ENCODE data around the gene CSNK1G3. TPM values are rescaled to one million over a fixed set of nuclear protein-coding genes. Genes with fewer than 3 reads are reported as not detected.

CSNK1G3 gene
- total RNA-seq, 1 experiment from 2014 or later, result 48.3 TPM

- H3K79me2 ChIP-seq (ENCODE audit: insufficient read depth, low read length), result no peaks in the 10 kb centered on the region
- no peak overlapping the region for H3K9ac ChIP-seq (ENCODE audit: extremely low read depth, insufficient read length, low read length)
- no peak overlapping the region for H2BK12ac ChIP-seq (ENCODE audit: insufficient read length, low read depth, low read length)
- H3K9me3 ChIP-seq (ENCODE audit: control insufficient read depth, low read depth, low read length), result no peaks in the 10 kb centered on the region
- H2BK120ac ChIP-seq (ENCODE audit: low read depth, low read length, poor library complexity, severe bottlenecking), result no peak overlapping the region
- no peak for DNase-seq
- H3K4me1 ChIP-seq (ENCODE audit: insufficient read depth, low read length), result no peaks in the 10 kb centered on the region
- H3K4me2 ChIP-seq (ENCODE audit: insufficient read depth, insufficient read length, low read length), result no peak overlapping the region
- Mint-ChIP-seq H3K36me3 (ENCODE audit: insufficient read depth in 1 of 3, low read depth in 3 of 3) (no peaks in the 10 kb centered on the region), H3K9me3 (no peaks in the 10 kb centered on the region), H3K27ac (no peak overlapping the region; a peak in 1 of 7 replicates), H3K27me3 (ENCODE audit: low read depth) (no peaks in the 10 kb centered on the region), H3K4me3 (no peak overlapping the region), H3K4me1 (no peaks in the 10 kb centered on the region; a peak in 1 of 4 replicates)
- H3K27ac ChIP-seq (ENCODE audit: insufficient read length, low read depth, low read length), result no peak overlapping the region
- no peaks in the 10 kb centered on the region for H3K23me2 ChIP-seq (ENCODE audit: insufficient read length, low read depth, low read length, poor library complexity, severe bottlenecking)
- H4K91ac ChIP-seq (ENCODE audit: insufficient read length, low read depth, low read length), result no peak overlapping the region
- no peak overlapping the region for H4K8ac ChIP-seq (replicated peaks; ENCODE audit: insufficient read length, low read depth, low read length)
- H4K20me1 ChIP-seq (ENCODE audit: control insufficient read depth, insufficient read depth, insufficient read length), result no peaks in the 10 kb centered on the region
- H3K79me1 ChIP-seq (ENCODE audit: insufficient read depth, low read depth, low read length, poor library complexity, severe bottlenecking), result no peaks in the 10 kb centered on the region
- H3K18ac ChIP-seq (ENCODE audit: insufficient read length, low read depth, low read length), result no peak overlapping the region
- no CpG with 5 or more reads among the region's 7 CpGs for WGBS (ENCODE audit: extremely low coverage, insufficient read length, low lambda C conversion rate)
- H3K23ac ChIP-seq (ENCODE audit: insufficient read length, low read depth, low read length), result no peak overlapping the region
- H3T11ph ChIP-seq (ENCODE audit: low read length), result no peak overlapping the region
- H2BK5ac ChIP-seq (ENCODE audit: insufficient read length, low read length), result no peak overlapping the region
- no peak overlapping the region for H2BK20ac ChIP-seq (ENCODE audit: low read depth, low read length, poor library complexity, severe bottlenecking)
- no peak overlapping the region for H3K14ac ChIP-seq (ENCODE audit: insufficient read depth, low read length)
- TF ChIP-seq CTCF (conservative IDR thresholded peaks at IDR 0.05), result no peak
- no peak overlapping the region for H3K56ac ChIP-seq (ENCODE audit: insufficient read length, low read depth, low read length)
- H4K5ac ChIP-seq (ENCODE audit: insufficient read length, low read depth, low read length), result no peak overlapping the region
- H3K27me3 ChIP-seq (ENCODE audit: insufficient read depth, low read length), result no peaks in the 10 kb centered on the region
- H2AFZ ChIP-seq (ENCODE audit: low read length), result no peak overlapping the region
- no peak overlapping the region for H2AK5ac ChIP-seq (ENCODE audit: insufficient read length, low read length)
- no peak overlapping the region for H2BK15ac ChIP-seq (ENCODE audit: low read depth, low read length)
- H3K4ac ChIP-seq (ENCODE audit: low read depth, low read length), result no peak overlapping the region
Measured at GRCh38 chr5:123486951-123487655, 24.9 kb upstream of the CSNK1G3 start.

All from H9 (cell line).